GM19328 (cell line): Measurements from ENCODE around the gene MIDN.

ENCODE experiments used
- ATAC-seq: cut with Tn5 transposase; IDR thresholded peaks from one replicate; pipeline ENCODE4 v1.9.1; 2021; ENCODE audit warnings: mild to moderate bottlenecking, moderate library complexity; ENCODE audit not compliant: unreplicated experiment

Gene MIDN

DNA sequence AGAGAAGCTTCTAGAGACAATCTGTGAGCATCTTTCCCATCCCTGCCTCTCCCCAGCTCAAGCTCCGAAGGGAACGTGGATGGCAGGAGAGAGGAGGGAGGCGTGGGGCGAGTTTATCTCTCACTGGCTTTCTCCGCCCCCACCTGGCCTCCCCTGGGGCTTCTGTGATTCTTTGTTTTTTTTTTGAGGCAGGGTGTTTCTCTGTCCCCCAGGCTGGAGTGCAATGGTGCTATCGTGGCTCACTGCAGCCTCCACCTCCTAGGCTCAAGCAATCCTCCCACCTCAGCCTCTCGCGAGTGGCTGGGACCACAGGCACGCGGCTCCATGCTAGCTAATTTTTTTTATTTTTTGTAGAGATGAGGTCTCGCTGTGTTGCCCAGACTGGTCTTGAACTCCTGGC, 60.3 kb downstream of the MIDN start:
- no peak for ATAC-seq
